Spleen (tissue), 11 donors: ENCODE data around the gene APOBEC3F. TPM values are rescaled to one million over a fixed set of nuclear protein-coding genes. Genes with fewer than 3 reads are reported as not detected.
"Not testable (repeated sequence)": the region's sequence is repeated elsewhere in the genome, so short reads cannot be mapped to it uniquely, and the experiment has no call there.

Experiments
- DNase-seq: peaks from one replicate; pipeline ENCODE4 v3.0.0-alpha.2; 2020
- H3K27ac ChIP-seq, 8 donors: fragments of 200-600 bp; sonication (generic) in 7 of 8; 1 replicate in 4 of 8; 2 replicates in 4 of 8; pipeline versions ENCODE4 v1.5.0 to v1.8.0; 2016 to 2021; ENCODE audit warnings: inconsistent platforms in 4 of 8, mild to moderate bottlenecking in 4 of 8, moderate library complexity in 1 of 8
- H3K27me3 ChIP-seq, 7 donors: fragments of 200-600 bp; sonication (generic) in 6 of 7; replicated peaks in 1 of 7; 1 replicate in 4 of 7; 2 replicates in 3 of 7; pipeline versions ENCODE4 v1.5.0 to v1.8.0; 2016 to 2021; ENCODE audit warnings: inconsistent platforms in 3 of 7, mild to moderate bottlenecking in 1 of 7
- H3K36me3 ChIP-seq, 6 donors: fragments of 200-600 bp; sonication (generic) in 5 of 6; 1 replicate in 4 of 6; 2 replicates in 2 of 6; pipeline versions ENCODE4 v1.5.0 to v1.8.0; 2016 to 2021; ENCODE audit warnings: inconsistent platforms in 2 of 6
- H3K4me1 ChIP-seq, 6 donors: fragments of 200-600 bp; sonication (generic) in 5 of 6; 1 replicate in 3 of 6; 2 replicates in 3 of 6; pipeline versions ENCODE4 v1.5.0 to v1.8.0; 2016 to 2021; ENCODE audit warnings: inconsistent platforms in 3 of 6
- H3K4me3 ChIP-seq, 8 donors: fragments of 200-600 bp; sonication (generic) in 7 of 8; 1 replicate in 4 of 8; 2 replicates in 4 of 8; pipeline versions ENCODE4 v1.5.0 to v1.8.0; 2016 to 2021; ENCODE audit warnings: inconsistent platforms in 4 of 8, mild to moderate bottlenecking in 4 of 8, moderate library complexity in 2 of 8
- H3K9me3 ChIP-seq, 8 donors: fragments of 200-600 bp; sonication (generic) in 7 of 8; 1 replicate in 4 of 8; 2 replicates in 4 of 8; pipeline versions ENCODE4 v1.5.0 to v1.8.0; 2016 to 2021; ENCODE audit warnings: inconsistent platforms in 4 of 8
- POLR2A ChIP-seq, 3 donors: fragments of 450-650 bp; IDR thresholded peaks; one replicate each; pipeline ENCODE4 v1.5.1; 2017; ENCODE audit warnings: antibody characterized with exemption in 3 of 3, mild to moderate bottlenecking in 1 of 3
- POLR2AphosphoS5 ChIP-seq, 3 donors: sonication (generic); formaldehyde crosslinking; IDR thresholded peaks; one replicate each; pipeline ENCODE4 v1.5.1; 2017; ENCODE audit warnings: antibody characterized with exemption in 3 of 3
- WGBS, 5 donors: extraction: QIAGEN DNeasy Blood & Tissue Kit in 3 of 5; methylation state at CpG; one replicate each; pipeline versions ENCODE4 v1.1.5 to v1.1.7; 2013 to 2018; 5-methylcytosine and 5-hydroxymethylcytosine counted together
- intact Hi-C: fragments of 100-400 bp; cut with DNase I; formaldehyde crosslinking; loops from one replicate; pipeline ENCODE4 v1.15.0; 2023; ENCODE audit warnings: low total_unique reads
- polyA plus RNA-seq, 3 donors: library from polyadenylated mRNA; stranded (reverse); fragments of 200-250 nt; gene quantifications; one replicate each; pipeline ENCODE4 v1.2.1, GENCODE V29; 2013
- total RNA-seq, 7 donors: library from RNA; depleted of rRNA in 3 of 7; stranded (reverse); fragments of >200 nt in 3 of 7; fragmentation: NEBNext Ultra II Directional in 4 of 7; extraction: Animal tissue kit (Norgen Biotek cat#: 25700) in 4 of 7; gene quantifications; one replicate each; pipeline versions ENCODE4 v1.1.0 to v1.2.1, GENCODE V29; 2016 to 2021
- TF ChIP-seq, protein P1 (sequence below), 11 experiments: fragments of 200-600 bp in 7 of 11; fragments of 450-650 bp in 4 of 11; sonication (generic) in 4 of 11; IDR thresholded peaks in 8 of 11; conservative IDR thresholded peaks in 3 of 11; 1 replicate in 7 of 11; 2 replicates in 4 of 11; pipeline versions ENCODE4 v1.4.0 to v1.8.0; 2016 to 2021; ENCODE audit warnings: antibody characterized with exemption in 11 of 11, inconsistent platforms in 4 of 11, mild to moderate bottlenecking in 1 of 11
- donor health status: healthy with polysubstance abuse.
- donor health status: DM: no; HTN: no; CAD: no; lungs with moderate emphysema.
- donor health status: DM: no; HTN: no; CAD: no.
- donor health status: Bipolar disorder and iron deficiency.
- donor health status: healthy.
- donor health status: DM: no; HTN: no; CAD: no.
- donor health status: DM: yes; HTN: yes; CAD: no.

APOBEC3F gene
- total and polyA plus RNA-seq, 10 donors, result 5.4 to 31.5 (median 15.7) TPM

DNA sequence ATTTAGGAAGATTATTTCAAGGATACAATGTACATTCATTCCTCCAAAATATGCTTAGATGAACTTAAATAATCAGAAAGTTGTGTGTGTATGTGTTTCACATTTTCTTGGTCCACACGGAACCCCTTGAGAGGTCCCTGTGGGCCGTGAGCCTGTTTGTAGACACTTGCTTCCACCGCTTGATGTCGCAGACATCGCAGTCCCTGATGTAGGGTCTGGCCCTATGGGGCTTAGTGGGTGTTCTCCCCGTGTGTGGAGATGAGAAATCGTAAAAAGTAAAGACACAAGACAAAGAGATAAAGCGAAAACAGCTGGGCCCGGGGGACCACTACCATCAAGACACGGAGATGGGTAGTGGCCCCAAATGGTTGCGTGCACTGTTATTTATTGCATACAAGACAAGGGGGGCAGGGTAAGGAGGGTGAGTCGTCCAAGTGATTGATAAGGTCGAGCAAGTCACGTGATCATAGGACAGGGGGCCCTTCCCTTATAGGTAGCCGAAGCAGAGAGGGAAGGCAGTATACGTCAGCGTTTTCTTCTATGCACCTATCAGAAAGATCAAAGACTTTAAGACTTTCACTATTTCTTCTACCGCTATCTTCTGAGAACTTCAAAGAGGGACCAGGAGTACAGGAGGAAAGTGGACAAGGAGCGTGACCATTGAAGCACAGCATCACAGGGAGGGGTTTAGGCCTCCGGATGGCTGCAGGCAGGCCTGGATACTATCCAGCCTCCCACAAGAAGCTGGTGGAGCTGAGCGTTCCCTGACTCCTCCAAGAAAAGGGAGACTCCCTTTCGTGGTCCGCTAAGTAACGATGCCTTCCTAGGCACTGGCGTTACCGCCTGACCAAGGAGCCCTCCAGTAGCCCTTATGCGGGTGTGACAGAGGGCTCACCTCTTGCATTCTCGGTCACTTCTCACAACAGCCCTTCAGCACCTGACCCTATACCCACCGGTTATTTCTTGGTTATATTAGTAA, 27.8 kb upstream of the APOBEC3F start:
- no peak for DNase-seq
- Histone ChIP-seq H3K4me1 (peaks cover 11 to 64% (median 39%) of the 10 kb centered on the region in 6 donors), H3K27me3 (no peaks in the 10 kb centered on the region), H3K27ac (peak overlapping the region; percentile 85 to 96 (median 92)), H3K4me3 (peak overlapping the region in 1 of 8 donors; percentile 78), H3K36me3 (peaks cover 0 to 22% (median 2%) of the 10 kb centered on the region in 6 donors), H3K9me3 (no peaks in the 10 kb centered on the region)
- TF ChIP-seq, protein P1, sequence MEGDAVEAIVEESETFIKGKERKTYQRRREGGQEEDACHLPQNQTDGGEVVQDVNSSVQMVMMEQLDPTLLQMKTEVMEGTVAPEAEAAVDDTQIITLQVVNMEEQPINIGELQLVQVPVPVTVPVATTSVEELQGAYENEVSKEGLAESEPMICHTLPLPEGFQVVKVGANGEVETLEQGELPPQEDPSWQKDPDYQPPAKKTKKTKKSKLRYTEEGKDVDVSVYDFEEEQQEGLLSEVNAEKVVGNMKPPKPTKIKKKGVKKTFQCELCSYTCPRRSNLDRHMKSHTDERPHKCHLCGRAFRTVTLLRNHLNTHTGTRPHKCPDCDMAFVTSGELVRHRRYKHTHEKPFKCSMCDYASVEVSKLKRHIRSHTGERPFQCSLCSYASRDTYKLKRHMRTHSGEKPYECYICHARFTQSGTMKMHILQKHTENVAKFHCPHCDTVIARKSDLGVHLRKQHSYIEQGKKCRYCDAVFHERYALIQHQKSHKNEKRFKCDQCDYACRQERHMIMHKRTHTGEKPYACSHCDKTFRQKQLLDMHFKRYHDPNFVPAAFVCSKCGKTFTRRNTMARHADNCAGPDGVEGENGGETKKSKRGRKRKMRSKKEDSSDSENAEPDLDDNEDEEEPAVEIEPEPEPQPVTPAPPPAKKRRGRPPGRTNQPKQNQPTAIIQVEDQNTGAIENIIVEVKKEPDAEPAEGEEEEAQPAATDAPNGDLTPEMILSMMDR (IDR thresholded peaks at IDR 0.05 in 8 of 11, conservative IDR thresholded peaks at IDR 0.05 in 3 of 11), result no peak
- TF ChIP-seq POLR2AphosphoS5 (IDR thresholded peaks at IDR 0.05) (no peak), POLR2A (IDR thresholded peaks at IDR 0.05) (no peak)
- WGBS, 5 donors, result 85 to 90% (median 88%) methylated on average over 29 of the region's 29 CpGs
- intact Hi-C loops, result loop anchor here (10.0 kb wide), 2 partner anchors 62 to 302 kb away; partner anchors contain the start of genes APOBEC3G and RPL3

DNA sequence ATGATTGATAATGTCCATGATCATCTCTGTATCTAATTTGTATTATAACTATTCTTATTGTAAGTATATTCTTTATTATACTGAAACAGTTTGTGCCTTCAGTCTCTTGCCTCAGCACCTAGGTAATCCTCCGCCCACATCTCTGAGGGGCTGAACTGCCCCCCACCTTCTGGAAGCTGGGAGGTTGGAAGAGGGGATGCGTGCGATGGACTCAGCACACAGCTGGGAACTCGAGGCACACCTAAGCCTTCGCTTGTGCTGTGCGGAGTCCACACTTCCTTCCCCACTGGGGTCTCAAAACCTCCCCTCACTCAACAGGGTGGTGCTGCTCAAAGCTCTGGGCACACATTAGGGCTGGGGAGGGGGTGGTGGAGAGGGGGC, 27.1 kb upstream of the APOBEC3F start:
- Histone ChIP-seq H3K27ac (peak overlapping the region; percentile 85 to 96 (median 92)), H3K4me1 (peaks cover 11 to 64% (median 39%) of the 10 kb centered on the region in 6 donors), H3K36me3 (peaks cover 0 to 29% (median 5%) of the 10 kb centered on the region in 6 donors), H3K4me3 (peak overlapping the region; percentile 48 to 78 (median 60))
- not testable (repeated sequence) for H3K27me3 ChIP-seq, H3K9me3 ChIP-seq, DNase-seq
- intact Hi-C loops, result loop anchor here (10.0 kb wide), 2 partner anchors 61 to 301 kb away; partner anchors contain the start of genes APOBEC3G and RPL3
- 30 to 39% (median 36%) methylated on average over 6 of the region's 6 CpGs for WGBS, 5 donors

DNA sequence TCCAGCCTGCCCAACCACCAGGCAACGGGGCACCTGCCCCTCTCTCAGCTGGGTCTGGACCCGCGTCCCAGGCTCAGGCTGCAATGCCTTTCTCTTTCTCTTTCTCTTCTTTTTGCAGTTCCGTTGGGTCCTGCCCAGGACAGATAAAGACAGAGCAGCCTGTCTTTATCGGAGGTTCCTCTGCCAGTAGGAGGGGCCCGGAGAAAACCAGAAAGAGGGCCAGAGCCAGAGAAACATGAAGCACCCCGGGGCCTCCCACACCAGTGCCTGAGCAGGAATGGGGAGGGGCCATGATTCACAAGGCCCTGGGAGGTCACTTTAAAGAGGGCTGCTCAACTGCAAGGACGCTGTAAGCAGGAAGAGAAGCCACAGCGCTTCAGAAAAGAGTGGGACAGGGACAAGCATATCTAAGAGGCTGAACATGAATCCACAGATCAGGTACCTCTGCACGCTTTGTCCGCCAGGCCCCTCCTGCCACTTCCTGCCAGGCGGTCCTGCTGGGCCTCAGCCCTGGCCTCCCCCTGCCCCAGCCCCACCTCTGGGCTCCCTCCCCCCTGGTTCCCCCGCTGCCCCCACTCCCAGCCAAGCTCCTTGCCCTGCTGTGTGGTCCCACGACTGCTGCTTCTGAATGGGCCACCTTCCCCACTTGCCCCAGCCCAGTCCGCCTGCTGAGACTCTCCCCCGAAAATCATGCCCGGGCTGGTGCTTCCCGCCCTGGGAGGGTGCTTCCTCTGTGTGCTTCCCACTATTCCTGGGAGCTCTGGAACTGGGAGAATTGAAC, 26.5 kb upstream of the APOBEC3F start, which contains the start of gene APOBEC3C:
APOBEC3C (plus strand) TSS at position 316 of the 781 bp plus-strand sequence; CDS start at position 422, 106 bp downstream.
- H3K27ac ChIP-seq, result peak within 1 kb of the TSS; percentile 85 to 96 (median 92)
- H3K4me1 ChIP-seq, result peaks cover 11 to 66% (median 39%) of the 10 kb centered on the region in 6 donors
- TF ChIP-seq, protein P1 (IDR thresholded peaks at IDR 0.05 in 8 of 11, conservative IDR thresholded peaks at IDR 0.05 in 3 of 11), result peak in 9 of 11 experiments; percentile 7 to 53 (median 29)
- TF ChIP-seq POLR2AphosphoS5 (IDR thresholded peaks at IDR 0.05) (peak; percentile 75 to 86 (median 84)), POLR2A (IDR thresholded peaks at IDR 0.05) (peak in 2 of 3 donors; percentile 39 to 68)
- H3K27me3 ChIP-seq, result no peaks in the 10 kb centered on the region
- 0 to 2% (median 1%) methylated on average over 15 to 18 of the region's 18 CpGs for WGBS, 5 donors
- intact Hi-C loops, result loop anchor here (10.0 kb wide), 2 partner anchors 61 to 301 kb away; partner anchors contain the start of genes APOBEC3G and RPL3
- peaks cover 0 to 35% (median 5%) of the 10 kb centered on the region in 6 donors for H3K36me3 ChIP-seq
- H3K4me3 ChIP-seq, result peak within 1 kb of the TSS; percentile 48 to 78 (median 60)
- no peaks in the 10 kb centered on the region for H3K9me3 ChIP-seq
- DNase-seq, result peak; percentile 91

DNA sequence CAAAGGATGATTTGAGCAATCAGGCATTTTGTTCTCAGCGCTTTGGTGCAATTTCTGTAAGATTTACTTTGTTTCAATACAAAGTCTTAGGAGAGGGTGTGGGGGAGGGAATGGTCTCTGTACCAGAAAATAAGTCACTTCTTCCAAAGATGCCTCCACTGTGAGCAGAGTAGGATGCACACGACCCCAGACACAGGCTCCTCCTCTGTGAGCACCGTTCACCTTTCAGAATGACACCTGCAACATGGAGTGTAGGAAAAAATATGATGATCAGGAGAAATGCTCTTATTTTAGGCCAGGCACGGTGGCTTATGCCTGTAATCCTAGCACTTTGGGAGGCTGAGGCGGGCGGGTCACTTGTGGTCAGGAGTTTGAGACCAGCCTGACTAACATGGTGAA, 25.9 kb upstream of the APOBEC3F start:
- peaks cover 11 to 72% (median 42%) of the 10 kb centered on the region in 6 donors for H3K4me1 ChIP-seq
- not testable (repeated sequence) for DNase-seq, H3K27me3 ChIP-seq, H3K9me3 ChIP-seq
- H3K27ac ChIP-seq, result peak overlapping the region; percentile 85 to 96 (median 92)
- 26 to 44% (median 31%) methylated on average over 6 of the region's 6 CpGs for WGBS, 5 donors
- intact Hi-C loops, result loop anchor here (10.0 kb wide), 2 partner anchors 60 to 300 kb away; partner anchors contain the start of genes APOBEC3G and RPL3
- peak overlapping the region; percentile 48 to 78 (median 60) for H3K4me3 ChIP-seq
- H3K36me3 ChIP-seq, result peaks cover 0 to 39% (median 5%) of the 10 kb centered on the region in 6 donors
